Vagina (tissue), 2 donors: ENCODE data around the gene KLHDC8A.

Source experiments
- POLR2A ChIP-seq, 2 donors: fragments of 450-650 bp; IDR thresholded peaks; one replicate each; pipeline ENCODE4 v1.6.1; 2017; ENCODE audit warnings: antibody characterized with exemption in 2 of 2, mild to moderate bottlenecking in 2 of 2, moderate library complexity in 2 of 2
- POLR2AphosphoS5 ChIP-seq, 2 donors: sonication (generic); formaldehyde crosslinking; IDR thresholded peaks; one replicate each; pipeline ENCODE4 v1.9.0; 2017; ENCODE audit warnings: antibody characterized with exemption in 2 of 2, mild to moderate bottlenecking in 2 of 2, low read depth in 1 of 2; ENCODE audit not compliant: insufficient read depth in 1 of 2
- TF ChIP-seq, protein P1 (sequence below), 3 experiments: fragments of 450-650 bp in 2 of 3; fragments of 200-600 bp in 1 of 3; sonication (generic) in 1 of 3; IDR thresholded peaks; one replicate each; pipeline ENCODE4 v1.5.1; 2017 to 2019; ENCODE audit warnings: antibody characterized with exemption in 3 of 3, mild to moderate bottlenecking in 2 of 3, moderate library complexity in 2 of 3

DNA sequence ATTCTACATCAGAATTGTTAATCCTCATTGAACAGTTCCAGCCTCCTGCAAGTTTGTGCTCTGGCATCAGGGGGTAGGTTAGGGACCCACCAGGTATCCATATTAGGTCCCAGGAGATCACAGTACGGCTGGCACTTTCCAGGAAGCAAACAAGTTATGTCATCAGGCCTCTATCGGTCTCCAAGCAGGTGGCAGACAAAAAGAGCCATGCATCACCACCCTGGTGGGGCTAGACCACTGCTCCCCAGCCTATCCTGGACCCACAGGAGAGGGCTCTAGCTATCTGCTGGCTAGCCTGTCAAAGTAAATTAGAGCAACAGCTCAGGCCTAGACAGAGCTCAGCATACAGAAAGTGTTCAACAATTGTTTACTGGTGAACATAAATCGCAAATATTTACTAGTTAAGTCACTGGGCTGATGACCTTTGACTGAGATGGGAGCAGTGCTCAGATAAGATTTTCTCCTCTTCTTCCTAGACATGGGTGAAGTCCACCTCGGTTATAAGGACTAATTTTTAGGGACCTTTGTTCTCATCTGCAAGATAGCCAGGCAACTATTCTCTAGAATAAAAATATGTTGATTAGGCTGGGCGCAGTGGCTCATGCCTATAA, 41.6 kb downstream of the KLHDC8A start:
- TF ChIP-seq, protein P1, sequence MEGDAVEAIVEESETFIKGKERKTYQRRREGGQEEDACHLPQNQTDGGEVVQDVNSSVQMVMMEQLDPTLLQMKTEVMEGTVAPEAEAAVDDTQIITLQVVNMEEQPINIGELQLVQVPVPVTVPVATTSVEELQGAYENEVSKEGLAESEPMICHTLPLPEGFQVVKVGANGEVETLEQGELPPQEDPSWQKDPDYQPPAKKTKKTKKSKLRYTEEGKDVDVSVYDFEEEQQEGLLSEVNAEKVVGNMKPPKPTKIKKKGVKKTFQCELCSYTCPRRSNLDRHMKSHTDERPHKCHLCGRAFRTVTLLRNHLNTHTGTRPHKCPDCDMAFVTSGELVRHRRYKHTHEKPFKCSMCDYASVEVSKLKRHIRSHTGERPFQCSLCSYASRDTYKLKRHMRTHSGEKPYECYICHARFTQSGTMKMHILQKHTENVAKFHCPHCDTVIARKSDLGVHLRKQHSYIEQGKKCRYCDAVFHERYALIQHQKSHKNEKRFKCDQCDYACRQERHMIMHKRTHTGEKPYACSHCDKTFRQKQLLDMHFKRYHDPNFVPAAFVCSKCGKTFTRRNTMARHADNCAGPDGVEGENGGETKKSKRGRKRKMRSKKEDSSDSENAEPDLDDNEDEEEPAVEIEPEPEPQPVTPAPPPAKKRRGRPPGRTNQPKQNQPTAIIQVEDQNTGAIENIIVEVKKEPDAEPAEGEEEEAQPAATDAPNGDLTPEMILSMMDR (IDR thresholded peaks at IDR 0.05) = no peak
- TF ChIP-seq POLR2AphosphoS5 (IDR thresholded peaks at IDR 0.05; ENCODE audit: insufficient read depth in 1 of 2, low read depth in 1 of 2) (no peak), POLR2A (IDR thresholded peaks at IDR 0.05) (no peak)
